IgD-negative memory B cell (primary cell): ENCODE data around the gene SMPDL3A. TPM values are rescaled to one million over a fixed set of nuclear protein-coding genes. Genes with fewer than 3 reads are reported as not detected.
A peak's percentile ranks its signal among the peaks of the same experiment; 100 is the strongest.

Experiments
- H3K27ac Mint-ChIP-seq, 3 donors: one replicate each; pipeline ENCODE4 v1.8.0; 2020 to 2022; ENCODE audit warnings: mild to moderate bottlenecking in 3 of 3, mixed read lengths in 3 of 3, moderate library complexity in 1 of 3
- H3K27me3 Mint-ChIP-seq: one replicate; pipeline ENCODE4 v1.8.0; 2021; ENCODE audit warnings: mixed read lengths
- H3K36me3 Mint-ChIP-seq: one replicate; pipeline ENCODE4 v1.8.0; 2020; ENCODE audit warnings: mild to moderate bottlenecking, mixed read lengths
- H3K4me1 Mint-ChIP-seq, 3 donors: one replicate each; pipeline ENCODE4 v1.8.0; 2020 to 2022; ENCODE audit warnings: mixed read lengths in 3 of 3, mild to moderate bottlenecking in 1 of 3
- H3K4me3 Mint-ChIP-seq, 4 donors: one replicate each; pipeline ENCODE4 v1.8.0; 2020 to 2022; ENCODE audit warnings: mild to moderate bottlenecking in 4 of 4, mixed read lengths in 4 of 4, moderate library complexity in 3 of 4
- H3K9me3 Mint-ChIP-seq, 3 donors: one replicate each; pipeline ENCODE4 v1.8.0; 2020 to 2021; ENCODE audit warnings: mixed read lengths in 3 of 3, mild to moderate bottlenecking in 1 of 3
- polyA plus RNA-seq: library from polyadenylated mRNA; unstranded; fragments of 300-500 nt; fragmentation: Illumina TruSeq; gene quantifications from one replicate; pipeline ENCODE4 v1.2.3, GENCODE V29; 2021

Gene SMPDL3A
- polyA plus RNA-seq, 1 donor from 2014 or later, result 1.4 TPM

DNA sequence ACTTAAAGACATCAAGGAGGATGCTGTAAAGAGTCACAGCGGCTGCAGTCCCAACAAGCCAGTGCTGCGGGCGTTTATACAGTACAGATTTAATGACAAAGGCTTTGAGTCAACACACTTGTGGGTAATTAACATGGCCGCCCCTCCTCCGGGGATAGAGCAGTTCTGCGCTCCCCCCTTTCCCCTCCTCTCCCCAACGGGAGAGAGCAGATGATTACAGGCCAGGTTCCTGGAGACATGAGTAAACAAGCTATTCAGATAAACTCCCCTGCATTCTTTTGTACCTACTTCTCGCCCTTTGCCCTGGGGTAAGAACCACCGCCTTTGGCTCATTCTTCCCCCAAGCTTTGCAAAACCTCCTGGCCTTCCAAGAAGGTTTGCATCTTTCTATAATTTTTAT, 33.2 kb upstream of the SMPDL3A start:
- H3K27me3 Mint-ChIP-seq, result no peaks in the 10 kb centered on the region
- no peak overlapping the region for H3K4me3 Mint-ChIP-seq
- no peaks in the 10 kb centered on the region for H3K36me3 Mint-ChIP-seq
- H3K4me1 Mint-ChIP-seq, result peaks cover 24 to 34% (median 29%) of the 10 kb centered on the region in 3 donors
- no peak overlapping the region for H3K27ac Mint-ChIP-seq
- no peaks in the 10 kb centered on the region for H3K9me3 Mint-ChIP-seq

DNA sequence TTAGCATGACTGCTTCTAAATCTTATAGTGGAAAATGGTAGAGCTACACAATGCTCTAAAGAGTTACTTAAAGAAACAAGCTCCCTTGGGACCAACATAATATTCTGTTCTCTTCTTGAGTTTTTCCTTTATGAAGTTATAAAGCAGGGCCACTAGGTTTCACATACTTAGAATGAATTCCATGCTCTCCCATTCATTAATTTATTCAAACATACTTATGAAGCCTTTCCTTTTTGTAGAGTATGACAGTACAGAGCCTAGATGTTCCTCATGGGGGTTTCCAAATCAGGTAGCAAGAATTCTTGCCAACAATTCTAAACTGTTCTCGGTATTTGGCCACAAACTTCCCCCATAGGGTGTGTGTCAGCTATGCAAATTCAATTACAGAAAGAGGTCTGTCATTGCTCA, 30.1 kb upstream of the SMPDL3A start:
- Mint-ChIP-seq H3K36me3 (no peaks in the 10 kb centered on the region), H3K27ac (no peak overlapping the region), H3K9me3 (peaks cover 0 to 1% (median 0%) of the 10 kb centered on the region in 3 donors), H3K4me1 (peaks cover 7 to 11% (median 10%) of the 10 kb centered on the region in 3 donors), H3K27me3 (no peaks in the 10 kb centered on the region), H3K4me3 (no peak overlapping the region)

DNA sequence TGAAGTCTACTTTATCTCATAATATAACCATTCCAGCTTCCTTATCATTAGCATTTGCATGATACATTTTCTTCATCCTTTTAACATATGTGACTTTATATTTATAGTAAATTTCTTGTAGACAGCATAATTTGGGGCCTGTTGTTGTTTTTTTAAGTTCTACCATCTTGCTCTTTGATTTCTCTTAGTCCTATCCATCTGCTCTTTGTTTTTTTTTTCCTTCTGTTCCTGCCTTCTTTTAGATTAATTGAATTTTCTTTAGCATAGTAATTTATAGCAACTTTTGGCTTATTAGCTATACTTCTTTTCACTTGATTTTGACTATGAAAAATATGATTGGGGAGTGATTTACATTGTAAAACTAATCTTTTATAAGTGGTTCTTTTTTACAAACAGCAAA, 28.7 kb upstream of the SMPDL3A start:
- H3K4me1 Mint-ChIP-seq, result peaks cover 7 to 11% (median 9%) of the 10 kb centered on the region in 3 donors
- H3K9me3 Mint-ChIP-seq, result peaks cover 0 to 2% (median 1%) of the 10 kb centered on the region in 3 donors
- H3K27ac Mint-ChIP-seq, result no peak overlapping the region
- no peaks in the 10 kb centered on the region for H3K36me3 Mint-ChIP-seq
- H3K27me3 Mint-ChIP-seq, result no peaks in the 10 kb centered on the region
- no peak overlapping the region for H3K4me3 Mint-ChIP-seq

DNA sequence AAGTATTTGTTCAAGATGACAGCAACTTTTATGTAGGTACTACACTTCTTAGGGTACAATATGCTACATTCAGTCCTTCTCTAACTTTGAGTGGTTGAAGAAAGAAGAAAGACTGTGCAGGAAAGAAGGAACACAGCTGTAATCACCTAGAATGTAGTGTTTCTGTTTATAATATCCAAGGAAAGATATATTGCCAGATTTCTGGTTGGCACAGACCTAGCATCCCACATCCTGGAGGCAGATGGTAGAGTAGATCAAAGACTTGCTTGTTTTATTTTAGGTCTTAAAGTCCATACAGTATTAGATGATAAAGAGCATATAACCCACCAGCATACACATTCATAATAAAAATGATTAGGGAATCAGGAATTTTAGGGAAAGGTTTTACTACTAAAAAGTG, 22.8 kb upstream of the SMPDL3A start:
- no peaks in the 10 kb centered on the region for H3K36me3 Mint-ChIP-seq
- no peak overlapping the region for H3K27ac Mint-ChIP-seq
- peaks cover 0 to 2% (median 0%) of the 10 kb centered on the region in 3 donors for H3K4me1 Mint-ChIP-seq
- no peaks in the 10 kb centered on the region for H3K27me3 Mint-ChIP-seq
- peaks cover 0 to 2% (median 1%) of the 10 kb centered on the region in 3 donors for H3K9me3 Mint-ChIP-seq
- H3K4me3 Mint-ChIP-seq, result no peak overlapping the region

DNA sequence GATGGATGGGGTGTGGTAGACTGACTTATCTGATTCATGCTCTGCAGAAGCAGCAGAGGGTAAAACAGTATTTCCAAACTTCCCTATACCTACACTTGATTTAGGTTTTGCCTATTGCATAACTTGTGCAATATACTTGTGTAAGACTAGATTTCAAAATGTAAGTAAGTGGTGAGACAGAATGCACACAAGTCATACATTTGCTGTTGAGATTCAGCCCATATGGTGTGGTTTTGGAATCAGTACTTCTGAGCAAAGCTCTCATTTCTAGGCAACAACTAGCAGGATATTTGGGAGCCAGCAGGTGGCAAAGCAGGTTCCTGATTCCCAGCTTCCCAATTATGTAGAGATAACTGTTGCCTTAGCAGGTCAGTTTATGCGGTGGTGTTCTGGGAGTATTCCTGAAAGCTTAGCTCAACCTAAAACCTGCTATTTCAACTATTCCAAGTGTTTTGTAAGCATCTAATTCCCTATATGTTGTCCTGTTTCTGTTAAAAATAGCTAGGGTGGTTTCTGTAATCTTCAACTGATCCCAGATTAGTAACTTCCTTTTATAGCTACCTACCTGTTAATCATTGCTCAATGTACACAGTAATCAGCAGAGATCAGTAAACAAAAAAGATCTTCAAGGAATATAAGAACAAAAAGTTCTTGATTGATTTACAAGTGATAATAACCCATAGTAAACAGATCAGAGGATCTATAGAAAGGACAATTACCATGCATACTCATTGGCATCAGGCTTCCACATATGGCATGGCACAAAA, 18.0 kb upstream of the SMPDL3A start:
- peaks cover 0 to 2% (median 0%) of the 10 kb centered on the region in 3 donors for H3K4me1 Mint-ChIP-seq
- H3K27ac Mint-ChIP-seq, result no peak overlapping the region
- H3K4me3 Mint-ChIP-seq, result no peak overlapping the region
- no peaks in the 10 kb centered on the region for H3K27me3 Mint-ChIP-seq
- H3K9me3 Mint-ChIP-seq, result peaks cover 0 to 2% (median 0%) of the 10 kb centered on the region in 3 donors
- H3K36me3 Mint-ChIP-seq, result no peaks in the 10 kb centered on the region

DNA sequence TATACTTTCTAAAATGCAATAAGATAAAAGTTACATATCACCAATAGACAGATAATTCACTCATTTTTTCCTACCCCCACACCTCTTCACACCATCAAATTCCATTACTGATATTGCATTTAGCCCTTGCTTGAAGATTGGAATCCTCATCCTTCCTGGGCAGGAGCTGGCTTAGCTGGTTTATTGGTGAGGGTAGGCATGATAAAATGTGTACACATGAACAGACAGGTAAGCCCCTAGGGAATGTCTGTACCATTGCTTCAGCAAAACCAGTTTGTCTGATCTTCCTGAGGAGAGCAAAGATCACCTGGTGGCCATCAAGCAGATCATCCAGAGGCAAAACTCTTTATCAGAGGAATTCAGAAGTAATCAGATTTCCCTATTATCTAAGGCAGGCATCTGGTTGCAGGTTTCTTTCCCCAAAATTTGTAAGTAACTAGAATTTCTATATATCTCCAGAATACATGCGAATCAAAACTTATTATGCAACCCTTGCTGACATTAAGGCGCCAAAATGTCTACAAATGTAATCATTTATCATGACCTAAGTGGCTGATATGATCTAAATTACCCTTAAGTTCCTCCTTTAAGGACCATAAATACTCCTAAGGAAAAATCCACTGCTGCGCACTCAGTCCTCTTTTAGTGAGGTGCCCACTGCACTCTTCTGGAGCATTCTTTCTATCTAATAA, 16.2 kb upstream of the SMPDL3A start:
- H3K36me3 Mint-ChIP-seq, result no peaks in the 10 kb centered on the region
- H3K27ac Mint-ChIP-seq, result no peak overlapping the region
- peaks cover 0 to 5% (median 0%) of the 10 kb centered on the region in 3 donors for H3K9me3 Mint-ChIP-seq
- H3K4me1 Mint-ChIP-seq, result peaks cover 0 to under 1% (median 0%) of the 10 kb centered on the region in 3 donors
- no peaks in the 10 kb centered on the region for H3K27me3 Mint-ChIP-seq
- H3K4me3 Mint-ChIP-seq, result no peak overlapping the region

DNA sequence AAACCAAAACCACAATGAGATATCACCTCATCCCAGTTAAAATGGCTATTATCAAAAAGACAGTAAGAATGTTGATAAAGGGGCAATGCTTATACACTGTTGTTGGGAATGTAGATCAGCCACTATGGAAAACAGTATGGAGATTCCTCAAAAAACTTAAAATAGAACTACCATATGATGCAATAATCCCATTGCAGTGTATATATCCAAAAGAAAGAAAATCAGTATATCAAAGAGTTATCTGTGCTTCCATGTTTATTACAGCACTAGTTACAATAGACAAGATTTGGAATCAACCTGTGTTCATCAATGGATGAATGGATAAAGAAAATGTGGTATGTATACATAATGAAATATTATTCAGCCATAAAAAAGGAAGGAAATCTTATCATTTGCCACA, 13.1 kb upstream of the SMPDL3A start:
- Mint-ChIP-seq H3K27ac (peak overlapping the region in 1 of 3 donors; percentile 29), H3K4me1 (peaks cover 0 to 3% (median 0%) of the 10 kb centered on the region in 3 donors), H3K27me3 (peaks cover 5% of the 10 kb centered on the region), H3K4me3 (no peak overlapping the region), H3K36me3 (peaks cover under 1% of the 10 kb centered on the region), H3K9me3 (peaks cover 0 to 5% (median 0%) of the 10 kb centered on the region in 3 donors)

DNA sequence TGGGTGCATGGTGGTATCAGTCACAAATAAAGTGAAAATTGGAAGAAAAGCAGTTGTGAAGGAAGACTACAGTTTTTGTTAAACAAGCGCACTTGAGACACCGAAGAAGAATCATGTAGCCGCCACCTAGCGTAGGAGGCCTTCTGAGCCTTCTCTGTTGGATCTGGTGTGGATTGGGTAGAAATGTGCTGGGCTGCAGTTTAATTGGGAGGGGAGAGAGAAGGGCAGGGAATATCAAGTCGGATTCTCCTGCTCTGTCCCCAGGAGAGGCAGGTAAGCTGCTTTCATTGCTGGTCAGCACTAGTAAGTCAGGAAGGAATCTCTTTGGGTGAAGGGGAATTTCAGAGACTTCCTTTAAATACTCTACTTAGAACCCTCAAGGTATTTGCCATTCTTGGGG, 10.8 kb upstream of the SMPDL3A start:
- Mint-ChIP-seq H3K4me1 (peaks cover 0 to 3% (median 0%) of the 10 kb centered on the region in 3 donors), H3K27ac (no peak overlapping the region), H3K4me3 (no peak overlapping the region), H3K36me3 (peaks cover 2% of the 10 kb centered on the region), H3K9me3 (peaks cover 0 to 5% (median 0%) of the 10 kb centered on the region in 3 donors), H3K27me3 (peaks cover 7% of the 10 kb centered on the region)

DNA sequence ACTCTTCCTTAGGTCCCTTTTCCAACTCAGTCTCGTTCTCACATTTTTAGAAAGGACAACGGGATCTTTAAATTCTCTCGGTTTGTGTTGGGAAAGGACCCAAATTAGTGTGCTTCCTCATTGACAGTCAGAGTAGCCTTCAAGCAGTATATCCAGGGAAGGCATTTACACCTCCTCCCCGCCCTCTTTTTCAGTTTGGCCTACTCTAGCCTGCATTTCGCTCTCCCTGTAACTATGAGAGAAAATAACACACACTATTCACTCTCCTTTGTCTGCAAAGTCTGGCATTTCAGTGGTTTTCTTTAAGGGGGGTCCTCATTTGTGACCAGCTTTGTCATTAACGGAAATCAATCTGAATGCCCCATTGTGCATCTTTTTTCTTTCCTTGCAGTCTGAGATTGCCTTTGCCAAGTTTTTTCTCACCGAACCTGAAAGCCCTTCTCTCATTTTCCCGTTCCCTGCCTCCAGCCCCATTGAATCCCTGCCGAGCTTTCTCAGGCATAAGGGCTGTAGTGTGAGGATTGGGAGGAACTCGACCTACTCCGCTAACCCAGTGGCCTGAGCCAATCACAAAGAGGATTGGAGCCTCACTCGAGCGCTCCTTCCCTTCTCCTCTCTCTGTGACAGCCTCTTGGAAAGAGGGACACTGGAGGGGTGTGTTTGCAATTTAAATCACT, 9.9 kb upstream of the SMPDL3A start:
- Mint-ChIP-seq H3K9me3 (peaks cover 0 to 5% (median 0%) of the 10 kb centered on the region in 3 donors), H3K27ac (no peak overlapping the region), H3K36me3 (peaks cover 2% of the 10 kb centered on the region), H3K4me1 (peaks cover 0 to 3% (median 0%) of the 10 kb centered on the region in 3 donors), H3K27me3 (peaks cover 7% of the 10 kb centered on the region), H3K4me3 (no peak overlapping the region)

DNA sequence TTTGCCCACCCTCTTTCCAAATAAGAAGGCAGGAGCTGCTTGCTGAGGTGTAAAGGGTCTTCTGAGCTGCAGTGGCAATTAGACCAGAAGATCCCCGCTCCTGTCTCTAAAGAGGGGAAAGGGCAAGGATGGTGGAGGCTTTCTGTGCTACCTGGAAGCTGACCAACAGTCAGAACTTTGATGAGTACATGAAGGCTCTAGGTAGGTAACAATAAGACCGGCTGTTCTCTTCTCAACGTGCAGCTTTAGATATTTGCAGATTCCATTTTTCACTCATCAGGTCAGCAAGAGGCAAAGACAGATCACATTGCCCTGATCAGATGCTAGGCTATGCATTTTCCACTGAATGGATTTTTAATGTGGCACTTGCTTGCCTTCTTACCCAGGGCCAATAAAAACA, 9.4 kb upstream of the SMPDL3A start, which contains the start of gene FABP7:
TSS of gene FABP7 (plus strand) at position 50 of the 400 bp plus-strand sequence. CDS start at position 129, 79 bp downstream.
- Mint-ChIP-seq H3K4me1 (peaks cover 0 to 3% (median 0%) of the 10 kb centered on the region in 3 donors), H3K9me3 (peaks cover 0 to 5% (median 0%) of the 10 kb centered on the region in 3 donors), H3K27ac (no peak within 1 kb of the TSS), H3K4me3 (no peak within 1 kb of the TSS), H3K27me3 (peaks cover 7% of the 10 kb centered on the region), H3K36me3 (peaks cover 2% of the 10 kb centered on the region)

DNA sequence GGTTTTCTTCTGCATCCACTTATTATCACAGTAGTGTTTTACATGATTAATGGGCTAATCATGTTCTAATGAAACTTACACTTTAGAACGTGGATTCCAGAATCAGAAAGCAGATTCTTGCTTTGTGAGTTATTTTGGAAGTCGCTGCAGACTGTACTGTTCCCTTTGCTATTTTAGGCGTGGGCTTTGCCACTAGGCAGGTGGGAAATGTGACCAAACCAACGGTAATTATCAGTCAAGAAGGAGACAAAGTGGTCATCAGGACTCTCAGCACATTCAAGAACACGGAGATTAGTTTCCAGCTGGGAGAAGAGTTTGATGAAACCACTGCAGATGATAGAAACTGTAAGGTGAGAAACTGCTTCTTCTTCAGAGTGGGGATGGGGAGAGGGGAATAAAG, 8.9 kb upstream of the SMPDL3A start:
- peaks cover 7% of the 10 kb centered on the region for H3K27me3 Mint-ChIP-seq
- no peak overlapping the region for H3K4me3 Mint-ChIP-seq
- H3K9me3 Mint-ChIP-seq, result peaks cover 0 to 5% (median 0%) of the 10 kb centered on the region in 3 donors
- peaks cover 0 to 3% (median 0%) of the 10 kb centered on the region in 3 donors for H3K4me1 Mint-ChIP-seq
- no peak overlapping the region for H3K27ac Mint-ChIP-seq
- H3K36me3 Mint-ChIP-seq, result peaks cover 2% of the 10 kb centered on the region

DNA sequence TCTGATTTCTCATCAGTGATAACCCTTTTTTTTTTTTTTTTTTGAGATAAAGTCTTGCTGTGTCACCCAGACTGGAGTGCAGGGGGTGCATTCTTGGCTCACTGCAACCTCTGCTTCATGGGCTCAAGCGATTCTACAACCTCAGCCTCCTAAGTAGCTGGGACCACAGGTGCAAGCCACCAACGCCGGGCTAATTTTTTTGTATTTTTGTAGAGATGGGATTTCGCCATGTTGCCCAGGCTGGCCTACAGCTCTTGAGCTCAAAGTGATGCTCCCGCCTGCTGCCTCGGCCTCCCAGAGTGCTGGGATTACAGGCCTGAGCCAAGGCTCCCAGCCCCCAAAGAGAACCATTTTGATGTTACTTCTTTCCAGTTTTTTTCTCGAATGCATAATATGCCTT, 7.3 kb upstream of the SMPDL3A start:
- Mint-ChIP-seq H3K9me3 (no peaks in the 10 kb centered on the region), H3K4me1 (peaks cover 0 to 3% (median 0%) of the 10 kb centered on the region in 3 donors), H3K4me3 (no peak overlapping the region), H3K27me3 (peaks cover 7% of the 10 kb centered on the region), H3K36me3 (peaks cover 2% of the 10 kb centered on the region), H3K27ac (no peak overlapping the region)

DNA sequence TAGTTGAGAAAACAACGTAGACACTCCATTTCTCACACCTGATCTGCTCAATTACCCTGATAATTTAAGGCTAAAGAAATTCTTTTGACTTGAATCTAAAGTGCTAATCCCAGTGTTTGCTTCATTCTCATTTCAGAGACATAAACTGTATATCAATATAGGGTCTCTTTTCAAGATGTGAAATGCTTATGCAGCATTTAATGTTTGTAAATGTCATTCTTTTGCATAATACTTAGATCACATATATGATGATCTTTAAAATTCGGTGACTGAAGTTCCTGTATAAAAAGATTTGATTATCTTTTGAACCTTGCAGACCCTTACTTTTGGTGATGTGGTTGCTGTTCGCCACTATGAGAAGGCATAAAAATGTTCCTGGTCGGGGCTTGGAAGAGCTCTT, 5.7 kb upstream of the SMPDL3A start:
- H3K27ac Mint-ChIP-seq, result no peak overlapping the region
- H3K27me3 Mint-ChIP-seq, result peaks cover 17% of the 10 kb centered on the region
- peaks cover 0 to under 1% (median 0%) of the 10 kb centered on the region in 3 donors for H3K4me1 Mint-ChIP-seq

DNA sequence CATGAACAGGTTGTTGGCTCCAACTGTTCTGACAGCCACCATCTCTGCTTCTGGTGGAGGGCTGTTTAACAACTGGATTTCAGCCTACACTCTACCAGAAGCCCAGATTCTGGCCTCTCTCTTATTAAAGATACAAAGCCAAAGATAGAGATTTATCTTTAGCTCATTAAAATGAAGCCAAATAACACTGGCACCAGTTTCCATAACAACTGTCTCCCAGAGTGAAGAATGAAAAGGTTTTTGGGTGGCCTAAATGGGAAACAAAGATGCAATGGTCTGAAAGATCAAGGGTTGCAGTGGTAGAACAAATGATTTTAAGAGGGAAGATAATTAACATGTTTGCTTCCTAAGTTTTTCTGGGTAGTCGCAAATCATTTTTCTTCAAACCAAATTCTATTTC, 3.2 kb upstream of the SMPDL3A start:
- peaks cover 10 to 18% (median 18%) of the 10 kb centered on the region in 3 donors for H3K4me1 Mint-ChIP-seq
- peaks cover 19% of the 10 kb centered on the region for H3K27me3 Mint-ChIP-seq

More for the DNA sequence above, 5.7 kb upstream of the SMPDL3A start:
- H3K36me3 Mint-ChIP-seq, result peaks cover 2% of the 10 kb centered on the region
- H3K9me3 Mint-ChIP-seq, result no peaks in the 10 kb centered on the region
- H3K4me3 Mint-ChIP-seq, result no peak overlapping the region

DNA sequence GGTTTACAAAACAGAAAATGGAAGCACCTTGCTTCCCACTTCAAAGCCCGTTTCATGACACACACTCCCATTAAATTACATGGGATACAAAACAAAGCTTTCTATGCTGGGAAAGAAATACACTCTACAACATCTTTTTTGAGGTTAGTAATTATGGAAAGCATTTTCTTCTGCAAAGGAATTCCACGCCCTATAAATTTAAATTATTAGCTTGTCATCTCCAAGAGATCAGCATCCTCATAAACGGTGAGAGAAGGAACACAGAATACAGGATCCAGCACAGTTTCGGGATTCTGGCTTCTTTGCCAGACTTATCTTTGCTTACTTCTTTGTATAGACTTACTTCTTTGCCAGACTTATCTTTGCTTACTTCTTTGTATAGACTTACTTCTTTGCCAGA, 1.3 kb upstream of the SMPDL3A start:
- peaks cover 10 to 22% (median 20%) of the 10 kb centered on the region in 3 donors for H3K4me1 Mint-ChIP-seq
- no peaks in the 10 kb centered on the region for H3K9me3 Mint-ChIP-seq
- peak overlapping the region in 1 of 4 donors; percentile 67 for H3K4me3 Mint-ChIP-seq
- H3K36me3 Mint-ChIP-seq, result no peaks in the 10 kb centered on the region
- H3K27ac Mint-ChIP-seq, result no peak overlapping the region
- H3K27me3 Mint-ChIP-seq, result peaks cover 20% of the 10 kb centered on the region

More for the DNA sequence above, 3.2 kb upstream of the SMPDL3A start:
- no peaks in the 10 kb centered on the region for H3K9me3 Mint-ChIP-seq
- H3K36me3 Mint-ChIP-seq, result peaks cover 2% of the 10 kb centered on the region
- H3K27ac Mint-ChIP-seq, result no peak overlapping the region
- no peak overlapping the region for H3K4me3 Mint-ChIP-seq
